ENCODE data around the gene PDE12.

- no peak for TF ChIP-seq TSHZ2 (CRISPR knock-in tag; IDR thresholded peaks at IDR 0.05)
- no peak for TF ChIP-seq CSDC2 (CRISPR knock-in tag; IDR thresholded peaks at IDR 0.05)
- TF ChIP-seq OSR1 (CRISPR knock-in tag; IDR thresholded peaks at IDR 0.05) = no peak
- TF ChIP-seq ZFP30 (CRISPR knock-in tag; IDR thresholded peaks at IDR 0.05) = no peak
- TF ChIP-seq CREB5 (CRISPR knock-in tag; IDR thresholded peaks at IDR 0.05; ENCODE audit: low read depth) = no peak
- no peak for TF ChIP-seq ZNF70 (CRISPR knock-in tag; IDR thresholded peaks at IDR 0.05)
- no peak for TF ChIP-seq ZNF565 (CRISPR knock-in tag; conservative IDR thresholded peaks at IDR 0.05; ENCODE audit: low read depth)
- TF ChIP-seq POU6F1 (CRISPR knock-in tag; IDR thresholded peaks at IDR 0.05; ENCODE audit: borderline replicate concordance, low read depth) = no peak
- TF ChIP-seq PPARA (CRISPR knock-in tag; IDR thresholded peaks at IDR 0.05; ENCODE audit: borderline replicate concordance) = no peak
- TF ChIP-seq ZFP3 (CRISPR knock-in tag; IDR thresholded peaks at IDR 0.05) = no peak
- TF ChIP-seq PATZ1 (CRISPR knock-in tag; IDR thresholded peaks at IDR 0.05; ENCODE audit: borderline replicate concordance) = no peak
- TF ChIP-seq GLIS3 (CRISPR knock-in tag; IDR thresholded peaks at IDR 0.05) = no peak
- TF ChIP-seq TOX (CRISPR knock-in tag; IDR thresholded peaks at IDR 0.05; ENCODE audit: borderline replicate concordance) = no peak
- no peak for TF ChIP-seq ARNTL (CRISPR knock-in tag; IDR thresholded peaks at IDR 0.05; ENCODE audit: borderline replicate concordance, low read depth)
Measured at GRCh38 chr3:57583544-57583943, 27.5 kb downstream of the PDE12 start.

Data from SK-N-SH treated with all-trans-retinoic acid at 6 μM for 48 hours (cell line).